Rectal smooth muscle tissue (tissue), 1 donor: ENCODE data around the gene OPCML.

Experiments
- H3K27ac ChIP-seq: one replicate; pipeline ENCODE4 v1.7.0; 2013; ENCODE audit warnings: low read depth, low read length, inconsistent platforms
- H3K27me3 ChIP-seq: one replicate; pipeline ENCODE4 v1.7.0; 2013; ENCODE audit warnings: low read length; ENCODE audit not compliant: control insufficient read depth, insufficient read depth
- H3K36me3 ChIP-seq: one replicate; pipeline ENCODE4 v1.7.0; 2013; ENCODE audit warnings: low read length; ENCODE audit not compliant: control insufficient read depth, insufficient read depth
- H3K4me1 ChIP-seq: one replicate; pipeline ENCODE4 v1.7.0; 2013; ENCODE audit warnings: low read length; ENCODE audit not compliant: control insufficient read depth, insufficient read depth
- H3K4me3 ChIP-seq: one replicate; pipeline ENCODE4 v1.7.0; 2013; ENCODE audit warnings: low read length
- H3K9ac ChIP-seq: one replicate; pipeline ENCODE4 v1.7.0; 2013; ENCODE audit warnings: low read length

OPCML gene

DNA sequence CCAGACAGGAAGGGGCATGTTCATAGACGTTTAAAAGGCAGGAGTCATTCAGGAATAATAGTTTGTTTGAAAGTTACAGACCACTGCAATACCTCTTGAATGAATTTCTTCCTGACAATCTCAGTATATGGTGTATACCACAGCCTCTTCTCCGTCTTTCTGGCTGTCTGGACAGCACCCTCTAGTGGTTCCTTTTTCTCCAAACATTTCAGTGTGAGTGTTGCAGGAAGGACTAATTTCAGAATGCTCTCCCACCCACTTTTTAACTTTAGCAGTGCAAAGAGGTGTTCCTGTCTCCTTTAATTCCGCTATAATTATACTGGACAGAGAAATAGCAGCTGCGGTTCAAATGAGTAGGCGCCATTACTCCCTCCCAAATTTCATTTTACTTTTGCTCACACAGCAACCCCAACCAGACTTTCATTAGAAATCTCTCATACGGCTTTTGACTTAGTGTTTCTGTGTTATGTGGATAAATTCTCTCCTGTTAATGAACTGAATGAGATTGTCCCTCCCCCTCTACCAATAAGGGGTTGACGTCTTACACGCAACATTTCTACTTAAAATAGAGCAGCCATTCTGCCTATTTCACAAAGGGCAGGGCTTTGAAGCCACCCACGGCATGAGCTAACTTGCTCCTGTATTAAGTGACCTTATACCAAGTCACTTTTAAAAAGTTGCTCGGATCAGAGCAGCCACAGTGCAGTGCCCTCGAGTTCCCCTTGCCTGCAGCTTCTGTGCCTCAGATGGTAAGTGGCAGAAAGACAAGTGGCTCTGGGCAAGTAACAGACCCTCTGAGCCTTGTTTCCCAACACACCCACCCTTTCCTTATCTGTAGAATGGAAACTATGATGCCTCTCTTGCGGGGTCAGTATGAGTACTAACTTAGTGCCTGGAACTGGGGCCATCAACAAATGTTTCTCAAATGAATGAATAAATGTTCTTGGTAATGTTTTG lies 368.6 kb downstream of the OPCML start:
- Histone ChIP-seq H3K27me3 (no peaks in the 10 kb centered on the region), H3K4me3 (no peak overlapping the region), H3K9ac (no peak overlapping the region)

DNA sequence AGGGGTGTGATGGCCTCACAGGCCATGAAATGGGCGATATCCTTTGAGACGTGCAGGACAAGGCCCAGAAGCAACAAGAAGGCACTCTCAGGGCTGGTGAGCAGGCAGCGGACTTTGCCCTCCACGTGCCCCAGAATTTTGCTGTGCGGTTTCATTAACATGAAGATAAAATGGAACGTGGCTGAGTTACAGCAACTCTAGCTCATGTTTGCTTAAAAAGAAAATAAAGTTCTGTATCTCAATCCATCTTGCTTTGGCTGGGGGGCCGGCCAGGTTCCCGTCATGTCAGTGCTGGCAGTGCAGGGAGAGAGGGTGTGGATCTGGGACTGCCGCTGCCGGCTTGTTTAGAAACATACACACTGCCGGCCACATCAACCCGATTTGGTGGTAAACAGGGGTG lies 370.1 kb downstream of the OPCML start:
- no peaks in the 10 kb centered on the region for H3K4me1 ChIP-seq
- H3K9ac ChIP-seq: no peak overlapping the region
- no peak overlapping the region for H3K4me3 ChIP-seq
- H3K27me3 ChIP-seq: no peaks in the 10 kb centered on the region
- H3K36me3 ChIP-seq: no peaks in the 10 kb centered on the region
- no peak overlapping the region for H3K27ac ChIP-seq

More for the DNA sequence above, 368.6 kb downstream of the OPCML start:
- H3K4me1 ChIP-seq: no peaks in the 10 kb centered on the region
- no peaks in the 10 kb centered on the region for H3K36me3 ChIP-seq
- H3K27ac ChIP-seq: no peak overlapping the region

DNA sequence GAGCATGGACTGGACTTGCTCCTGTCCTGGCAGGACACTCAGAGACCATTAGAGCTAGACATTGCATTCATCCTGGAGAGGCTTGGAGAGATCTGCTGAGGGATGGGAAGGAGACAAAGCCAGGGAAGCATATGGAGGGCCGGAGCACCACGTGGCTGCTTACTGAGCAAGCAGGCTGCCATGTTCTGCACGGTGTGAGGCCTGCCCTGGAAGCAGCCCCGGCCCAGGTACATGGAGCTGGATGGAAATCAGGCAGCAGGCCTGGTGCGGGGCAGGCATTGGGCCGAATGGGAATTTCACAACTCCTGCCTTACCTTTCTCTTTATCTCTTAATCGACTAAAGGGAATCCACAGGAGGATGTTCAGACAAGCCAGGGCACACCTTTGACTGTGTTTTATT lies 371.5 kb downstream of the OPCML start:
- no peak overlapping the region for H3K27ac ChIP-seq
- no peaks in the 10 kb centered on the region for H3K36me3 ChIP-seq
- H3K4me3 ChIP-seq: no peak overlapping the region
- H3K9ac ChIP-seq: no peak overlapping the region
- H3K4me1 ChIP-seq: no peaks in the 10 kb centered on the region
- H3K27me3 ChIP-seq: no peaks in the 10 kb centered on the region

- Histone ChIP-seq H3K36me3 (no peaks in the 10 kb centered on the region), H3K27me3 (no peaks in the 10 kb centered on the region), H3K27ac (no peak overlapping the region), H3K9ac (no peak overlapping the region), H3K4me3 (no peak overlapping the region), H3K4me1 (no peaks in the 10 kb centered on the region)
Measured at GRCh38 chr11:133156986-133157745, 375.1 kb downstream of the OPCML start.

DNA sequence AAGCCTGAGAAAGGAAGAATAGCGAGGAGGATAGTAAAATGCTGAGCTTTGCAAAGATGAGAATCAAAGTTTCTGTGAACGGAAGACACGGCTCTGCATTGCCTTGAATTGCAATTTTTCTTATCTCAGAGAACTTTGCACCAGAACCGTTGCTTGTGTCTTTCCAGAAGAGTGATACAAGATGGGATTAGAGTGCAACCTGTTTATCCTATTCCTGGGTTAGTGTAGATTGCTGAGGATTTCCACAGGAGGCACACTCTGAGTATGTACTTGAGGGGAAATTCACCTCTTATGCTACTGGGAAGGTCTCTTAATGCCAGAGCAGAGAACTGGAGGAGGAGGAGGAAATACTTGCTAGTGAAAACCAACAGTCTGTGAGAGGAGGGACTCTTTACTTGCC lies 377.5 kb downstream of the OPCML start:
- no peaks in the 10 kb centered on the region for H3K36me3 ChIP-seq
- no peak overlapping the region for H3K9ac ChIP-seq
- no peak overlapping the region for H3K27ac ChIP-seq
- H3K4me3 ChIP-seq: no peak overlapping the region
- H3K4me1 ChIP-seq: no peaks in the 10 kb centered on the region
- no peaks in the 10 kb centered on the region for H3K27me3 ChIP-seq

DNA sequence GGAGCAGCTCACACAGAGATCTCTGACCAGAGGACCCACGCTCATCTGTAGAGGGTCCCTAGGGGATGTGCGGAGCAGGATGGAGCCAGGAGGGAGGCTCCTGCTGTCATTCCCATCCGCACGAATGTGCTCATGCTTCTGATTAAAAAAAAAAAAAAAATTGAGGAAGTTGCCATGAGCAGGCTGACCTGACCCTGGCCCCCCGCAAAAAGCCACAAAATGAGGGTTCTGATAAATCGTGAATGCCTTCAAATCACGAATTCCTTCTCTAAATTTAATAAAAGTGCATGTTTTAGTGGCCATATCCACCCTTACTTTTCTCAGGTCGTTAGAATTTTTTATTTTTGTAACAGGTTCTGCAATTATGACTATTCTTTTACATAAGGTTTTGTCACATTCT lies 378.2 kb downstream of the OPCML start:
- Histone ChIP-seq H3K27ac (no peak overlapping the region), H3K4me3 (no peak overlapping the region), H3K4me1 (no peaks in the 10 kb centered on the region), H3K36me3 (no peaks in the 10 kb centered on the region), H3K27me3 (no peaks in the 10 kb centered on the region), H3K9ac (no peak overlapping the region)

DNA sequence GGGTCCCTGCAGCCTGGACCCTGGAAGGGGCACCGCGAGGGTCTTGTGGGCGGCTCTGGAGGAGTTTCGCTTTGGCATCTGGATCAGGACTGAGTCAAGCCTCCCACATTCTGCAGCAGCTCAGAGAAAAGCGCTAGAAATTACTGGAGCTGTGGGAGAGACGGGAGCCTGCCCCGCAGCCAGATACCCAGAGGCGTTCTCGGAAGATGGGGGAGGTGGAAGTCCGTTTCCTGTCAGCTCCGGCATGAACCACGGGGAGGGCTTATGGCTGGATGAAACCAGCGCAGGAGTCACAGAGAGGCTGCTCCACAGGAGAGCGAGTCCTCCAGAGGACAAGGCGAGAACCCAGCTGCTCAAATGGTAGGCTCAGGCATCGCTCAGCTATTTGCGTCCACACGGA lies 379.3 kb downstream of the OPCML start:
- Histone ChIP-seq H3K4me1 (no peaks in the 10 kb centered on the region), H3K36me3 (no peaks in the 10 kb centered on the region), H3K4me3 (no peak overlapping the region), H3K27ac (no peak overlapping the region), H3K9ac (no peak overlapping the region), H3K27me3 (no peaks in the 10 kb centered on the region)

- no peaks in the 10 kb centered on the region for H3K27me3 ChIP-seq
- H3K9ac ChIP-seq: no peak overlapping the region
- no peaks in the 10 kb centered on the region for H3K4me1 ChIP-seq
- H3K36me3 ChIP-seq: no peaks in the 10 kb centered on the region
- H3K4me3 ChIP-seq: no peak overlapping the region
- no peak overlapping the region for H3K27ac ChIP-seq
Measured at GRCh38 chr11:133149698-133150097, 382.6 kb downstream of the OPCML start.

GRCh38 chr11:133147625-133148024 lies 384.7 kb downstream of the OPCML start:
- Histone ChIP-seq H3K4me1 (no peaks in the 10 kb centered on the region), H3K27me3 (no peaks in the 10 kb centered on the region), H3K9ac (no peak overlapping the region), H3K4me3 (no peak overlapping the region), H3K27ac (no peak overlapping the region), H3K36me3 (no peaks in the 10 kb centered on the region)

- Histone ChIP-seq H3K27ac (no peak overlapping the region), H3K4me3 (no peak overlapping the region), H3K4me1 (no peaks in the 10 kb centered on the region), H3K9ac (no peak overlapping the region), H3K36me3 (no peaks in the 10 kb centered on the region), H3K27me3 (no peaks in the 10 kb centered on the region)
Measured at GRCh38 chr11:133146697-133147306, 385.5 kb downstream of the OPCML start.

DNA sequence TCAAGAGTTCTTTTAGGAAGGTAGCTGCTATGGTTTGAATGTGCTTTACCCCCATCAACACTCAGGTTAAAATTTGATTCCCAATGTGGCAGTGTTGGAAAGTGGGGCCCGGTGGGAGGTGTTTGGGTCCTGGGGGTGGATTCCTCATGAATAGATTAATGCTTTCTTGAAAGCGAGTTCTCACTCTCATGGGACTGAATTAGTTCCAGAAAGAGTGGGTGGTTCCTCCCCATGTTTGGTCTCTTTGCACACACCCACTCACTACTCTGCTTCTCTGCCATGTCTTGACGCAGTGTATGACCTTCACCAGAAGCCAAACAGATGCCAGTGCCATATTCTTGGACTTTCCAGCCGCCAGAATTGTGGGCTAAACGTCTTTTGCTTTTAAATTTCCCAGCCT lies 394.4 kb downstream of the OPCML start:
- H3K27me3 ChIP-seq: no peaks in the 10 kb centered on the region
- no peaks in the 10 kb centered on the region for H3K4me1 ChIP-seq
- H3K36me3 ChIP-seq: no peaks in the 10 kb centered on the region
- H3K9ac ChIP-seq: no peak overlapping the region
- no peak overlapping the region for H3K27ac ChIP-seq
- H3K4me3 ChIP-seq: no peak overlapping the region

GRCh38 chr11:133137270-133137669 lies 395.0 kb downstream of the OPCML start:
- Histone ChIP-seq H3K36me3 (no peaks in the 10 kb centered on the region), H3K4me3 (no peak overlapping the region), H3K4me1 (no peaks in the 10 kb centered on the region), H3K27ac (no peak overlapping the region), H3K9ac (no peak overlapping the region), H3K27me3 (no peaks in the 10 kb centered on the region)
